Thymus (tissue), 11 donors: ENCODE data around the gene BIRC3. TPM values are rescaled to one million over a fixed set of nuclear protein-coding genes. Genes with fewer than 3 reads are reported as not detected.

ENCODE experiments used
- DNase-seq, 9 donors: peaks; one replicate each; pipeline ENCODE4 v3.0.0-alpha.2; 2013; ENCODE audit warnings: low spot score in 9 of 9, low read depth in 6 of 9, missing footprints in 1 of 9
- H3K27ac ChIP-seq, 2 donors: one replicate each; pipeline ENCODE4 v1.5.1; 2013; ENCODE audit warnings: control low read depth in 1 of 2, low read depth in 1 of 2, low read length in 1 of 2, mild to moderate bottlenecking in 1 of 2, moderate library complexity in 1 of 2
- H3K27me3 ChIP-seq, 2 donors: one replicate each; pipeline ENCODE4 v1.5.1; 2013; ENCODE audit warnings: low read length in 1 of 2; ENCODE audit not compliant: control insufficient read depth in 2 of 2, insufficient read depth in 1 of 2
- H3K36me3 ChIP-seq, 2 donors: one replicate each; pipeline ENCODE4 v1.5.1; 2013; ENCODE audit warnings: low read length in 1 of 2, mild to moderate bottlenecking in 1 of 2, moderate library complexity in 1 of 2; ENCODE audit not compliant: control insufficient read depth in 2 of 2, insufficient read depth in 2 of 2
- H3K4me1 ChIP-seq, 2 donors: one replicate each; pipeline ENCODE4 v1.5.1; 2013; ENCODE audit warnings: low read length in 2 of 2; ENCODE audit not compliant: control insufficient read depth in 2 of 2, insufficient read depth in 2 of 2
- H3K4me3 ChIP-seq, 2 donors: one replicate each; pipeline ENCODE4 v1.5.1; 2013; ENCODE audit warnings: low read length in 2 of 2, control low read depth in 1 of 2, mild to moderate bottlenecking in 1 of 2
- H3K9me3 ChIP-seq, 2 donors: one replicate each; pipeline ENCODE4 v1.5.1; 2013; ENCODE audit warnings: low read length in 1 of 2, mild to moderate bottlenecking in 1 of 2; ENCODE audit not compliant: control insufficient read depth in 2 of 2, insufficient read depth in 1 of 2
- WGBS: extraction: QIAGEN DNeasy Blood & Tissue Kit; methylation state at CpG from one replicate; pipeline ENCODE4 v1.1.7; 2013; 5-methylcytosine and 5-hydroxymethylcytosine counted together
- polyA plus RNA-seq: library from polyadenylated mRNA; stranded (reverse); fragments of 200-250 nt; gene quantifications from one replicate; pipeline ENCODE4 v1.2.3, GENCODE V29; 2013
- total RNA-seq: library from RNA; stranded (reverse); fragments of 120-200 nt; gene quantifications from one replicate; pipeline ENCODE4 v1.2.4, GENCODE V29; 2013
- donor health status: healthy.

BIRC3 gene
- total and polyA plus RNA-seq, 2 donors = 63.6 to 73.7 TPM

DNA sequence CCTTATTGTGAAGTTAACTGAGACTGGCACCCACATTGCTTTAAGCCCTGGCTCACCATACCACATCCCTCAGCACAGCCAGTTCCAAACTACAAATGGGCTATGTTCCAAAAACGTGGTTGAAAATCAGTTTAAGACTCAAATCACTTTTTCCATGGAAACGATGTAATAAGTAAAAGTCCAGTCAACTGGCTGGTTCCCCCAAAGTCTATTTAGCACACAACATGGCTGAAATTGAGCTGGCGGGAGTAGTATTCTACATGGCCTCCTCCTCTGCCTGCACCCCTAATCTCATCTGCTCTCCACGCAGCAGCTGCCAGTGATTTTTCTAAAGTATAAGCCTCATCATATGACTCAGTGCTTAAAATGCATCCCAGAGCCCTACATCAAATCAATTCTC, 40.9 kb upstream of the BIRC3 start:
- WGBS = 81% methylated on average over 4 of the region's 4 CpGs
- no peak overlapping the region for H3K4me3 ChIP-seq
- no peaks in the 10 kb centered on the region for H3K9me3 ChIP-seq
- no peak for DNase-seq
- H3K27ac ChIP-seq = no peak overlapping the region
- peaks cover 0 to 1% of the 10 kb centered on the region in 2 donors for H3K27me3 ChIP-seq
- H3K36me3 ChIP-seq = no peaks in the 10 kb centered on the region
- H3K4me1 ChIP-seq = peaks cover 5 to 9% of the 10 kb centered on the region in 2 donors

DNA sequence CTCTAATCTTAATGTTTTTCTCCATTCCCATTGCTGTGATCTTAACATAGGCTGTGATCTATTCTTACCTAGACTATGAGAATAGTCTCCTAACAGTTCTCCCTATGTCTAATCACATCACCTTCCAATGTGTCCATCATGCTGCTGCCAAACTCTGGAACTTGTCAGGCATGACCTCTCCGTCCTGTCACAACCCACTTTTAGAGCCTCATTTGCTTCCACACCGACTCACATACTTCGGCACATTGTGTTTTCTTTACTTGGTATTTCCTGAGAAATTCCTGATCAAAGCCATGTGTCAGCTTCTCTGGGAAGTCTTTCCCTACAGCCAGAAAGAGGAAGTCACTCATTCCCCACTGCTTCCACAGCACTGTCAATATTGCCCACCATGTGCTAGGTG, 40.5 kb upstream of the BIRC3 start:
- no peaks in the 10 kb centered on the region for H3K27me3 ChIP-seq
- no peaks in the 10 kb centered on the region for H3K9me3 ChIP-seq
- no peak for DNase-seq
- H3K27ac ChIP-seq = no peak overlapping the region
- no peaks in the 10 kb centered on the region for H3K36me3 ChIP-seq
- WGBS = 78% methylated on average over 3 of the region's 3 CpGs
- H3K4me1 ChIP-seq = peaks cover 5 to 9% of the 10 kb centered on the region in 2 donors
- no peak overlapping the region for H3K4me3 ChIP-seq

DNA sequence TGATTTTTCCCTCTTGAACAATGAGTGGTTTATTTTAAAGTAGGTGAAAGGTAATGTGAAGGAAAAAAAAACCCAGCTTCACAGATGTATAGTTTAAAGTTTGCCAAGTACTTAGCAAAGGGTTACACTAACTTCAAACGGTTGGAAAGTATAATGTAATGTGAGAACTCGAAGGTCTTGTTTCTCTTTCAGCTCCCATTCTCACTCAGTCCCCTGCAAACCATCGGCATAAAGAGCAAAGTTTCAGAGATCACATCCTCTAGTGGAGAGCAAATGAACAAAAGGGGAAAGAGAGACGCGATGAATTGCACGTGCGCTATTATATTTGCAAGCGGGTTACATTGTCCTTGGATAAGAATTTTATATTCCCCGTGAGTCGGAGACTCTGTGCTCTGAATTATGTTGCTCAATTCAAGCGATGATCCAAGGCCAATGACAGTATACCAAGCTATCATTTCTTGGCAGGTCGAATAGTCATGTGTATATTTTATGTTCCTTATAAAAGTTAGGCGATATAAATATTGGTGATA, 37.6 kb upstream of the BIRC3 start:
- peak overlapping the region in 1 of 2 donors; percentile 55 for H3K27ac ChIP-seq
- H3K27me3 ChIP-seq = no peaks in the 10 kb centered on the region
- no peak overlapping the region for H3K4me3 ChIP-seq
- H3K36me3 ChIP-seq = no peaks in the 10 kb centered on the region
- H3K9me3 ChIP-seq = no peaks in the 10 kb centered on the region
- H3K4me1 ChIP-seq = peaks cover 0 to 6% of the 10 kb centered on the region in 2 donors
- peak in 3 of 9 donors; percentile 26 to 67 (median 31) for DNase-seq
- WGBS = 38% methylated on average over 13 of the region's 13 CpGs

DNA sequence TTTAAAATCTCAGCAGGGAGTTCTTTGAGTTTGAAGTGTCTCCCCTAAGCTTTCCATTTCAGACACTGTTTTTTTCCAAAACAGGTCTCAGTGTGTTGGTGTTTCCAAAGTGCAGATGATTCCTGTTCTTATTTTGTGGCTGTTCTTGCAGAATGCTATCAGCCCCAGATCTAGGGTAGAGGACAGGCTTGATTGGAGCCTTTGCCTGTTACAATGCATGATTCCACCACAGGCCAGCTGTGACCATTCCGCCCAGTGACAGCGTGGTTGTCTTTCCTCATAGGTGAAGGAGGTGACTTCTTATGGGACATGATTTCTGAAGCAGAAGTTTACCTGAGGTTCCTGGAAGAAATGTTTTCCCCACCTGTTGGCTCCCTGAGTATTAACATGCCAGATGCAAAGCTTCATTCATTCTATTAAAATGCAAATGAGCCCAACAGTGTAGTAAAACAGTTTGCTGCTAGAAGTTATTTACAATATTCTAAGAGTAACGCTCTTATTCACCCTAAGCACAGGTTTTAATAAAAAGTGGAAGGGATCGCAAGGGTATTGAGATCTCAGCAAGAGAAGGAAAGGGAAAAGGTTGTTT, 36.9 kb upstream of the BIRC3 start:
- Histone ChIP-seq H3K27me3 (no peaks in the 10 kb centered on the region), H3K9me3 (no peaks in the 10 kb centered on the region), H3K27ac (peak overlapping the region in 1 of 2 donors; percentile 55), H3K4me3 (no peak overlapping the region), H3K36me3 (no peaks in the 10 kb centered on the region), H3K4me1 (peaks cover 0 to 6% of the 10 kb centered on the region in 2 donors)
- DNase-seq = no peak
- 92% methylated on average over 4 of the region's 4 CpGs for WGBS

DNA sequence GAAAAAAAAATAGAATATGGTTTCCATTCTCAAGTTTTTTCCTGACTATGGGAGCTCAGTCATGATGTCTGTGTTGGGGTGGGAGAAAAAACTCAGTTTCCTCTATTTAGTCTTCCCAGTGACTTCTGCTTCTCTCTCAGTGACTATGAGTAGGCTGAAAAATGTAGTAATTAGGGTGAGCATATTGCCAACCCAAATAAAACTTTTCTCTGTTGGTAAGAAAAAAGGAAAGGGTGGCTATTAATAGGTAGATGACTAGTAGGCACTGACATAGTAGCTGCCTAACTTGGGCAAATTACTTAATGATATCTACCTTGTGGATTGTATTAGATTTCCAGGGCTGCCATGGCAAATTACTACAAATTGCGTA, 34.2 kb upstream of the BIRC3 start:
- no peak overlapping the region for H3K4me3 ChIP-seq
- H3K27ac ChIP-seq = no peak overlapping the region
- no peak for DNase-seq
- H3K4me1 ChIP-seq = peaks cover under 1 to 9% of the 10 kb centered on the region in 2 donors
- no peaks in the 10 kb centered on the region for H3K36me3 ChIP-seq
- WGBS = 100% methylated on average over 1 of the region's 1 CpG
- H3K9me3 ChIP-seq = no peaks in the 10 kb centered on the region
- H3K27me3 ChIP-seq = no peaks in the 10 kb centered on the region

DNA sequence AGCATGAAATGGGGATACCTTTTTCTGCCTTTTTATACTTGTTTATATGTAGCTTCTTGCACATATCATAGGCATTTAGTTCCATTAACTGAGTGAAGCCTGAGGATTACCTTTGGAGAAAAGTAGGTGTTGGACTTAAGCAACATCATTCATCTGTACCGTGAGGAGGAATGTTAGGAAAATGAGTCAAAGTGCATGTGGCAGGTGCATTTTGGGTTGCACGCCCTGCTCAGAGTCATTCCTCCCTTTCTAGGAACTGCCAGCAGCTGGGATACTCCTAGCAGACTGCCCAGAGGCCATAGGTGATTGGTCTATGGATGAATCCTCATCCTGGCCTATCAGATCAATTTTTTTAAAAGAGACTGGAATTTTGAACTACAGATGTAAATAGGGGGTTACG, 33.3 kb upstream of the BIRC3 start:
- WGBS = 97% methylated on average over 3 of the region's 3 CpGs
- H3K27ac ChIP-seq = no peak overlapping the region
- H3K4me3 ChIP-seq = no peak overlapping the region
- no peak for DNase-seq
- H3K9me3 ChIP-seq = no peaks in the 10 kb centered on the region
- no peaks in the 10 kb centered on the region for H3K27me3 ChIP-seq
- H3K4me1 ChIP-seq = peaks cover 9 to 17% of the 10 kb centered on the region in 2 donors
- no peaks in the 10 kb centered on the region for H3K36me3 ChIP-seq

DNA sequence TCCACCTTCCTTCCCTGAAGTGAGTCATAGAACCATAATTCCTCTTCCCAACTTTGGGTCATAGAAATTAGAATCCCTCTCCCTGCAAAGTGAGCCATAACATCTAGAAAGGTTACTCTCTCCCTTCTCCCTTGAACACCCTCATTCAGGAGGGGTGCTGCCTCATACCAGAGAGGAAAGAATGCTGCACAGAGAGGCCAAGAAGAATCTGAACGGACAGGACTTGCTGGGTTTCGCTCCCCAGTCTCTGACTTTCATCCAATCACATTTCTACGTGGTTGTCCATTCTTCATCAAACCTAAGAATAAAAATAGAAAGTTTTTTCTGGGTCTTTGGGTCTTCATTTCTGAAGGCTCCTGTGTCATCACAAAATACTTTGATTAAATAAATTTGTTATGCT, 31.0 kb upstream of the BIRC3 start:
- Histone ChIP-seq H3K9me3 (no peaks in the 10 kb centered on the region), H3K27ac (no peak overlapping the region), H3K4me1 (peaks cover 29 to 31% of the 10 kb centered on the region in 2 donors), H3K36me3 (no peaks in the 10 kb centered on the region), H3K4me3 (no peak overlapping the region), H3K27me3 (no peaks in the 10 kb centered on the region)
- no peak for DNase-seq
- WGBS = 97% methylated on average over 3 of the region's 3 CpGs

DNA sequence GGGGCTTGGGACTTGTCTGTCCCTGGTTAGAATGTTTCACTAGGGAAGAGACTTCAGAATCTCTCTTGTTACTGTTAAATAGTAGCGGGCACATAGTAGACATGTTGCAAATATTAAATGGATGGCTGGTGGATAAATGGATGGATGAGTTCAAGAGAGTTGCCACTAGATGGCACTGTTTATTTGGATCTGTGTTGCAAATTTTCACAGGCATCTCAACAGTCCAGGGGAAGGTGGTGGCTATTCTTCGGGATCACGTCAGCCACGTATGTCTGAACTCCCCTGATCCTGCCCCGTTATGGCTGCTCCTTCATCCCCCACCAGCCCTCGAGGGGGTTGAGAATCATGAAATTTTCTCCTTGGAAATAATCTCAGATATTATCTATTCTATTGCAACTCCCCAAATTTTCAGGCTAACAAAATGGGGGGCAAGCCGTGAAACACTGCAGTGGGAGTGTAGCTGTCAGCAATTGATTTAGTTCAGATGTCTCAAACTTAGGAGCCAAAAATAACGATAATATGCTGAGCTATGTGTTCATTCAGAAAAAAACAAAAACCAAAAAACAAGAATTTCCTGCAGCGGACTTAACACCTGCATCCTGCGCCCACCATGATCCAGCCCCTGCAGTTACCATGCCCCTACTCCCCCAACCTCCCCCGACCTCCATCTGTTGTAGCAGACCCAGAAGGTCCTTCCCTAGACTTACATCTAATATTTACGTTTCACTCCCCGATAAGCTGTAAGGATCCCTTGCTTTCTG, 29.1 kb upstream of the BIRC3 start:
- Histone ChIP-seq H3K27me3 (no peaks in the 10 kb centered on the region), H3K4me1 (peaks cover 29 to 34% of the 10 kb centered on the region in 2 donors), H3K36me3 (no peaks in the 10 kb centered on the region), H3K4me3 (peak overlapping the region; percentile 40 to 42), H3K9me3 (no peaks in the 10 kb centered on the region), H3K27ac (peak overlapping the region; percentile 74)
- peak in 5 of 9 donors; percentile 63 to 86 (median 75) for DNase-seq
- WGBS = 8% methylated on average over 13 of the region's 13 CpGs

DNA sequence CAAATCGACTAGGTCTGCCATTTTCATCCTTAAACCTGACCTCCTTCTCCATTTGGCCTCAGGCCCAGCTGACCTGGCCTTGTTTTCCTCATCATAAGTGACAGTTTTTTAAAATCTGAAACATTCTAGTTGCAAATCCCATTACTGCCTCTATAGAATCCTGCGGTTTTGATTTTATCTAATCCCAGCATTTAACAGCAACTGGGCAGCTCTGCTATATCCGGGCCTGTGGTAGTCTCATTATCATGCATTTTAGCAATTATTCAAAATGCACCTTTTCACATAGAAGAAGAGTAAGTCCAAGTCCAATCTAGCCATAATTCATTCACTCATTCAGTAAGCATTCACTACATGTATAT, 28.6 kb upstream of the BIRC3 start:
- H3K36me3 ChIP-seq = no peaks in the 10 kb centered on the region
- peaks cover 29 to 34% of the 10 kb centered on the region in 2 donors for H3K4me1 ChIP-seq
- no peaks in the 10 kb centered on the region for H3K27me3 ChIP-seq
- no peak for DNase-seq
- peak overlapping the region in 1 of 2 donors; percentile 74 for H3K27ac ChIP-seq
- no peak overlapping the region for H3K4me3 ChIP-seq
- H3K9me3 ChIP-seq = no peaks in the 10 kb centered on the region
- 83% methylated on average over 3 of the region's 3 CpGs for WGBS
